Astrocyte of the cerebellum (primary cell): Measurements from ENCODE around the gene BBS2.

Experiments used
- DNase-seq: peaks from one replicate; pipeline ENCODE4 v3.0.0-alpha.2; 2011; ENCODE audit warnings: low read depth
- H3K4me3 ChIP-seq: 2 replicates; pipeline ENCODE4 v1.5.1; 2011; ENCODE audit warnings: mild to moderate bottlenecking, low read depth, low read length, moderate library complexity
- CTCF ChIP-seq: IDR thresholded peaks from 2 replicates; pipeline ENCODE4 v1.5.1; 2012; ENCODE audit warnings: low read length, low read depth, moderate library complexity, mild to moderate bottlenecking; ENCODE audit errors: missing control alignments
- in situ Hi-C: cut with HindIII; loops from 2 replicates; pipeline ENCODE4 v1.10.0; 2017; ENCODE audit warnings: low sequenced_read_pairs

Gene BBS2

GRCh38 chr16:56480776-56481467, 38.9 kb downstream of the BBS2 start:
- DNase-seq, result no peak
- TF ChIP-seq CTCF, result no peak
- H3K4me3 ChIP-seq, result no peak overlapping the region
- in situ Hi-C loops, result no loop called here

- no peak overlapping the region for H3K4me3 ChIP-seq
- in situ Hi-C loops, result no loop called here
- no peak for TF ChIP-seq CTCF
- no peak for DNase-seq
These were observed 40.4 kb downstream of the BBS2 start for GRCh38 chr16:56479469-56479868.

GRCh38 chr16:56478281-56479049, 41.4 kb downstream of the BBS2 start:
- TF ChIP-seq CTCF, result no peak
- DNase-seq, result no peak
- in situ Hi-C loops, result no loop called here
- no peak overlapping the region for H3K4me3 ChIP-seq

- in situ Hi-C loops, result no loop called here
- peak; percentile 82 for DNase-seq
- H3K4me3 ChIP-seq, result no peak overlapping the region
- no peak for TF ChIP-seq CTCF
These were observed 42.5 kb downstream of the BBS2 start for GRCh38 chr16:56477096-56477878.

- DNase-seq, result no peak
- TF ChIP-seq CTCF, result no peak
- in situ Hi-C loops, result no loop called here
- no peak overlapping the region for H3K4me3 ChIP-seq
These were observed 44.6 kb downstream of the BBS2 start for GRCh38 chr16:56475201-56475600.

- TF ChIP-seq CTCF, result no peak
- in situ Hi-C loops, result no loop called here
- DNase-seq, result no peak
- no peak overlapping the region for H3K4me3 ChIP-seq
These were observed 49.2 kb downstream of the BBS2 start for GRCh38 chr16:56470666-56471065.
